Kidney (tissue), 14 donors: ENCODE measurements around the gene PGLYRP2. TPM values are rescaled to one million over a fixed set of nuclear protein-coding genes. Genes with fewer than 3 reads are reported as not detected.

Experiments used
- DNase-seq, 5 donors: peaks; one replicate each; pipeline ENCODE4 v3.0.0-alpha.2; 2013 to 2020
- FAIRE-seq: peaks from 2 replicates; lab custom pipeline; 2012; peaks lifted over from hg19 to GRCh38; lab: Jason Lieb, UNC
- H3K27ac ChIP-seq, 2 donors: one replicate each; pipeline ENCODE4 v1.7.0; 2013; ENCODE audit warnings: low read depth in 2 of 2, low read length in 2 of 2, inconsistent platforms in 1 of 2
- H3K27me3 ChIP-seq: one replicate; pipeline ENCODE4 v1.7.1; 2013; ENCODE audit warnings: low read length, inconsistent platforms; ENCODE audit not compliant: control insufficient read depth, insufficient read depth
- H3K36me3 ChIP-seq, 3 donors: one replicate each; pipeline versions ENCODE4 v1.7.0 to v1.7.1; 2013; ENCODE audit warnings: low read length in 3 of 3, control low read depth in 1 of 3, inconsistent platforms in 1 of 3; ENCODE audit not compliant: insufficient read depth in 3 of 3, control insufficient read depth in 2 of 3
- H3K4me1 ChIP-seq, 3 donors: one replicate each; pipeline versions ENCODE4 v1.7.0 to v1.7.1; 2013; ENCODE audit warnings: low read length in 3 of 3, inconsistent platforms in 1 of 3, low read depth in 1 of 3; ENCODE audit not compliant: control insufficient read depth in 2 of 3, insufficient read depth in 2 of 3
- H3K4me3 ChIP-seq, 3 donors: one replicate each; pipeline versions ENCODE4 v1.7.0 to v1.8.1; 2013; ENCODE audit warnings: low read length in 3 of 3, control low read depth in 1 of 3, inconsistent platforms in 1 of 3
- H3K9ac ChIP-seq, 3 donors: one replicate each; pipeline versions ENCODE4 v1.7.0 to v1.7.1; 2013; ENCODE audit warnings: low read length in 3 of 3, control low read depth in 1 of 3, inconsistent platforms in 1 of 3
- H3K9me3 ChIP-seq, 3 donors: one replicate each; pipeline versions ENCODE4 v1.7.0 to v1.7.1; 2013; ENCODE audit warnings: low read length in 3 of 3, control low read depth in 1 of 3, inconsistent platforms in 1 of 3; ENCODE audit not compliant: control insufficient read depth in 2 of 3, insufficient read depth in 1 of 3
- CTCF ChIP-seq: IDR thresholded peaks from 3 replicates; pipeline ENCODE4 v1.5.1; 2012; ENCODE audit warnings: mild to moderate bottlenecking, moderate library complexity, borderline replicate concordance; ENCODE audit not compliant: insufficient read depth; ENCODE audit errors: extremely low read depth
- intact Hi-C: fragments of 100-400 bp; cut with DNase I; formaldehyde crosslinking; loops from one replicate; pipeline ENCODE4 v1.11.1; 2022
- polyA plus RNA-seq: library from polyadenylated mRNA; stranded (reverse); fragments of 350-450 nt; fragmentation: Illumina TruSeq; extraction: RNeasy Lipid Tissue Mini Kit (QIAGEN cat#74804); gene quantifications from one replicate; pipeline ENCODE4 v1.2.3, GENCODE V29; 2014; ENCODE audit warnings: low read depth, low replicate concordance; ENCODE audit not compliant: insufficient read depth
- total RNA-seq: library from RNA; stranded (reverse); fragmentation: NEBNext Ultra II Directional; extraction: Animal tissue kit (Norgen Biotek cat#: 25700); gene quantifications from one replicate; pipeline ENCODE4 v1.2.1, GENCODE V29; 2021
- donor health status: control.
- donor health status: control.
- donor health status: control.
- donor health status: control.
- donor health status: control.
- donor health status: DM: yes; HTN: yes; CAD: no.
- donor health status: Normal renal cell carcinoma (clear cell type).

Gene PGLYRP2
- total and polyA plus RNA-seq, 2 donors from 2014 or later: not detected

- H3K36me3 ChIP-seq: no peaks in the 10 kb centered on the region
- no peak for FAIRE-seq
- no peak overlapping the region for H3K9ac ChIP-seq
- H3K27ac ChIP-seq: no peak overlapping the region
- no peak for TF ChIP-seq CTCF
- H3K4me3 ChIP-seq: no peak overlapping the region
- H3K4me1 ChIP-seq: no peaks in the 10 kb centered on the region
- intact Hi-C loops: no loop called here
- no peaks in the 10 kb centered on the region for H3K9me3 ChIP-seq
- no peak for DNase-seq
- H3K27me3 ChIP-seq: no peaks in the 10 kb centered on the region
These were observed 46.0 kb upstream of the PGLYRP2 start for GRCh38 chr19:15525291-15525690.

- no peaks in the 10 kb centered on the region for H3K9me3 ChIP-seq
- intact Hi-C loops: no loop called here
- H3K9ac ChIP-seq: no peak overlapping the region
- no peaks in the 10 kb centered on the region for H3K27me3 ChIP-seq
- no peak for TF ChIP-seq CTCF
- no peaks in the 10 kb centered on the region for H3K36me3 ChIP-seq
- FAIRE-seq (no peak), DNase-seq (no peak)
- H3K27ac ChIP-seq: no peak overlapping the region
- no peak overlapping the region for H3K4me3 ChIP-seq
- no peaks in the 10 kb centered on the region for H3K4me1 ChIP-seq
These were observed 45.5 kb upstream of the PGLYRP2 start for GRCh38 chr19:15524781-15525180.

- FAIRE-seq (no peak), DNase-seq (no peak)
- intact Hi-C loops: no loop called here
- Histone ChIP-seq H3K36me3 (no peaks in the 10 kb centered on the region), H3K4me1 (no peaks in the 10 kb centered on the region), H3K4me3 (no peak overlapping the region), H3K9ac (no peak overlapping the region), H3K9me3 (no peaks in the 10 kb centered on the region), H3K27ac (no peak overlapping the region), H3K27me3 (no peaks in the 10 kb centered on the region)
- no peak for TF ChIP-seq CTCF
These were observed 40.2 kb upstream of the PGLYRP2 start for GRCh38 chr19:15519433-15519976.

GRCh38 chr19:15517778-15518177 is 38.5 kb upstream of the PGLYRP2 start:
- Histone ChIP-seq H3K27me3 (no peaks in the 10 kb centered on the region), H3K4me1 (no peaks in the 10 kb centered on the region), H3K9me3 (no peaks in the 10 kb centered on the region), H3K9ac (no peak overlapping the region), H3K36me3 (no peaks in the 10 kb centered on the region), H3K27ac (no peak overlapping the region), H3K4me3 (no peak overlapping the region)
- no peak for FAIRE-seq
- intact Hi-C loops: no loop called here
- no peak for TF ChIP-seq CTCF
- no peak for DNase-seq
